Parathyroid adenoma (tissue), 2 donors: ENCODE measurements around the gene FOXJ3.

Source experiments
- H2AFZ ChIP-seq: fragments of 300-600 bp; sonication (generic); one replicate; pipeline ENCODE4 v1.7.0; 2017; ENCODE audit warnings: antibody characterized with exemption, mild to moderate bottlenecking
- H3K27ac ChIP-seq: fragments of 300-600 bp; sonication (generic); one replicate; pipeline ENCODE4 v1.7.0; 2017
- H3K27me3 ChIP-seq: fragments of 300-600 bp; sonication (generic); one replicate; pipeline ENCODE4 v1.7.0; 2017; ENCODE audit warnings: low read length; ENCODE audit not compliant: control insufficient read depth, insufficient read depth
- H3K36me3 ChIP-seq: fragments of 300-600 bp; sonication (generic); one replicate; pipeline ENCODE4 v1.7.0; 2017; ENCODE audit warnings: low read length; ENCODE audit not compliant: control insufficient read depth, insufficient read depth
- H3K4me1 ChIP-seq: fragments of 300-600 bp; sonication (generic); one replicate; pipeline ENCODE4 v1.7.0; 2017; ENCODE audit warnings: control low read depth
- H3K4me2 ChIP-seq: fragments of 300-600 bp; sonication (generic); one replicate; pipeline ENCODE4 v1.7.0; 2017; ENCODE audit warnings: low read length
- H3K4me3 ChIP-seq: fragments of 300-600 bp; sonication (generic); one replicate; pipeline ENCODE4 v1.7.0; 2017; ENCODE audit warnings: low read depth, low read length
- H3K79me2 ChIP-seq: fragments of 300-600 bp; sonication (generic); one replicate; pipeline ENCODE4 v1.7.0; 2017; ENCODE audit warnings: control low read depth
- H3K9ac ChIP-seq: fragments of 300-600 bp; sonication (generic); one replicate; pipeline ENCODE4 v1.7.0; 2017; ENCODE audit warnings: mild to moderate bottlenecking
- H3K9me3 ChIP-seq: fragments of 300-600 bp; sonication (generic); one replicate; pipeline ENCODE4 v1.7.0; 2017; ENCODE audit warnings: low read length; ENCODE audit not compliant: control insufficient read depth
- TF ChIP-seq, protein P1 (sequence below): fragments of 300-600 bp; sonication (generic); IDR thresholded peaks from one replicate; pipeline ENCODE4 v1.7.0; 2017; ENCODE audit warnings: antibody characterized with exemption, mild to moderate bottlenecking
- donor health status: primary hyperparathyroidism.

Gene FOXJ3

DNA sequence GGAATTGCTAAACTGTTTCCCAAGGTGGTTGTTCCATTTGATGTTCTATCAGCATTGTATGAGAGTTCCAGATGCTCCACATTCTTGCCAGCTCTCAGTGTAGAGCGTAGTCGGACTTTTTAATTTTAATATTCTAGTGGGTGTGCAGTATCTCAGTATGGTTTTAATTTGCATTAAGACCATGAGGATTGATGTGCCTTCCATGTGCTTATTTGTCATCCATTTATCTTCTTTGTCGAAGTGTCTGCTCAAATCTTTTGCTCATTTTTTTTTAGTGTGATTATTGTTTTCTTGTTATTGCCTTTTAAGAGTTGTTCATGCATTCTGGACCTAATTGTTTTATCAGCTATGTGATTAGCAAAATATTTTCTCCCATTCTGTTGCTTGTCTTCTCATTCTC is 195.6 kb downstream of the FOXJ3 start:
- H3K27ac ChIP-seq = no peak overlapping the region
- no peaks in the 10 kb centered on the region for H3K27me3 ChIP-seq
- H3K4me3 ChIP-seq = no peak overlapping the region
- no peaks in the 10 kb centered on the region for H3K36me3 ChIP-seq
- H2AFZ ChIP-seq = no peak overlapping the region
- H3K4me2 ChIP-seq = no peak overlapping the region
- H3K9me3 ChIP-seq = no peaks in the 10 kb centered on the region
- TF ChIP-seq, protein P1, sequence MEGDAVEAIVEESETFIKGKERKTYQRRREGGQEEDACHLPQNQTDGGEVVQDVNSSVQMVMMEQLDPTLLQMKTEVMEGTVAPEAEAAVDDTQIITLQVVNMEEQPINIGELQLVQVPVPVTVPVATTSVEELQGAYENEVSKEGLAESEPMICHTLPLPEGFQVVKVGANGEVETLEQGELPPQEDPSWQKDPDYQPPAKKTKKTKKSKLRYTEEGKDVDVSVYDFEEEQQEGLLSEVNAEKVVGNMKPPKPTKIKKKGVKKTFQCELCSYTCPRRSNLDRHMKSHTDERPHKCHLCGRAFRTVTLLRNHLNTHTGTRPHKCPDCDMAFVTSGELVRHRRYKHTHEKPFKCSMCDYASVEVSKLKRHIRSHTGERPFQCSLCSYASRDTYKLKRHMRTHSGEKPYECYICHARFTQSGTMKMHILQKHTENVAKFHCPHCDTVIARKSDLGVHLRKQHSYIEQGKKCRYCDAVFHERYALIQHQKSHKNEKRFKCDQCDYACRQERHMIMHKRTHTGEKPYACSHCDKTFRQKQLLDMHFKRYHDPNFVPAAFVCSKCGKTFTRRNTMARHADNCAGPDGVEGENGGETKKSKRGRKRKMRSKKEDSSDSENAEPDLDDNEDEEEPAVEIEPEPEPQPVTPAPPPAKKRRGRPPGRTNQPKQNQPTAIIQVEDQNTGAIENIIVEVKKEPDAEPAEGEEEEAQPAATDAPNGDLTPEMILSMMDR = no peak
- no peak overlapping the region for H3K9ac ChIP-seq
- H3K79me2 ChIP-seq = no peaks in the 10 kb centered on the region
- no peaks in the 10 kb centered on the region for H3K4me1 ChIP-seq

DNA sequence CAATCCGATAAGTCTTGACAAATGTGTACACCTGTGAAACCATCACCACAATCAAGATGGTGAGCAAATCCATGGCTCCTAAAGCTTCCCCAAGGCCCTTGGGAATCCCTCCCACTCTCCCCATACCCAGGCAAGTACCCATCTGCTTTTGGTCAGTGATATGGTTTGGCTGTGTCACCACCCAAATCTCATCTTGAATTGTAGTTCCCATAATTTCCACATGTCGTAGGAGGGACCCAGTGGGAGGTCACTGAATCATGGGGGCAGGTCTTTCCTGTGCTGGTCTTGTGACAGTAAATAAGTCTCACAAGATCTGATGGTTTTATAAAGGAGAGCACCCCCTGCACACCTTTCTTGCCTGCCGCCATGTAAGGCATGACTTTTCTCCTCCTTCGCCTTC is 196.4 kb downstream of the FOXJ3 start:
- Histone ChIP-seq H3K9ac (no peak overlapping the region), H3K4me3 (no peak overlapping the region), H3K4me1 (no peaks in the 10 kb centered on the region), H2AFZ (no peak overlapping the region), H3K27ac (no peak overlapping the region), H3K27me3 (no peaks in the 10 kb centered on the region), H3K9me3 (no peaks in the 10 kb centered on the region), H3K79me2 (no peaks in the 10 kb centered on the region), H3K36me3 (no peaks in the 10 kb centered on the region), H3K4me2 (no peak overlapping the region)
- TF ChIP-seq, protein P1 = no peak

DNA sequence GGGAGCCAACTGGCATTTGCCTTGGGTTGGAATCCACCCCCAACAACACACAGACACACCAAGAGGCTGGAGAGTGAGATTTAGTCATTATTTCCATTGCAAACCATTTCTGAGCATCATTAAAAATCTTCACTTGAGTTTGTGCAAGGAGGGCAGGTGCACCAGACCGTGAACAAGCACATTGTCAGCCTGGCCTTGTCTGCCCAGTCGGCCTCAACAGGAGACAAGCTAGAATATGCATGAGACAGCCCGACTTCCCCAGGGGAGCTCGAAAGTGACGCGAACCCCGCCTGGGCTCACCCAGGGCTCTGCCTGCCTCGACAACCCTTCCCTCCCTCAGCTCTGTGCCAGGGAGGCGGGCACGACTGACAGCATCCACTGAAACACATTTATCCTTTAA is 197.3 kb downstream of the FOXJ3 start:
- TF ChIP-seq, protein P1 = no peak
- Histone ChIP-seq H3K4me2 (no peak overlapping the region), H3K4me3 (no peak overlapping the region), H3K9me3 (no peaks in the 10 kb centered on the region), H3K4me1 (no peaks in the 10 kb centered on the region), H3K27ac (no peak overlapping the region), H3K9ac (no peak overlapping the region), H3K79me2 (no peaks in the 10 kb centered on the region), H3K36me3 (no peaks in the 10 kb centered on the region), H3K27me3 (no peaks in the 10 kb centered on the region), H2AFZ (no peak overlapping the region)

DNA sequence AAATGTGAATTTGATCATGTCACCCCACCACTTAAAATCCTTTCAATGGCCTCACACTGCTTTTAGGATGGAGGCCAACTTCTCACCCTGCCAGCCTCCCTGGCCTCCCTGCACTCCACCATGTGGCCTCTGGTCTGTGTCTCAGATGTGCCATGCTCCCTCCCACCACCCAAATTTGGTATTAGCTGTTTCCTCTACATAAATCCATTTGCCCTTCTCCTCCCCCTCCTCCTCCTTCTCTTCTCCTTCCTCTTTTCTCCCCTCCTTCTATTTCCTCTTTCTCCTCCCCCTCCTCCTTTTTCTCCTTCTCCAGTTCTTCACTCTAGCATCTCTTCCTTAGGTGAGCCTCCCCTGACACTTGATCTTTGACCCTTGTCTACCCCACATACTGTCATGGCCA is 198.6 kb downstream of the FOXJ3 start:
- Histone ChIP-seq H3K36me3 (no peaks in the 10 kb centered on the region), H2AFZ (no peak overlapping the region), H3K79me2 (no peaks in the 10 kb centered on the region), H3K9me3 (no peaks in the 10 kb centered on the region), H3K4me1 (no peaks in the 10 kb centered on the region), H3K4me2 (no peak overlapping the region), H3K4me3 (no peak overlapping the region), H3K27me3 (no peaks in the 10 kb centered on the region), H3K27ac (no peak overlapping the region), H3K9ac (no peak overlapping the region)
- TF ChIP-seq, protein P1 = no peak

DNA sequence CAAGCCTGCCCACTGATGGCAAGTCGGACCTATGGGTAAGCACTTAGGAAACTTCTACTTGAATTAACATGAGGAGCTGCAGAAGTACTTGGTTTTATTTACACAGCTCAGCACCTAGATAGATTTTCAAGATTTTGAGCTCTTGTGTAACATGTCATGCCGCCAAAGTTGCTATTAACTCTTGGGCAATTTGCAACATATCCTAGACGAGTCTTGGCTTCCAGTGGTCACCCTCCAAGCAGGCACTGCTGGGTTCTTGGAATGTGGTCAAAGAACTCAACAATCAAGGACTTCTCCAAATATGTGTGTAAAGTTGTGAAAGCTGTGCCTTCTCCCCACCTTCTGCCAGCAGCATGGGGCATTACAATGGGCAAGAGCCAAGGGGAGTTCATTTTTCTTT is 199.6 kb downstream of the FOXJ3 start:
- no peak overlapping the region for H3K27ac ChIP-seq
- H3K4me1 ChIP-seq = no peaks in the 10 kb centered on the region
- no peaks in the 10 kb centered on the region for H3K79me2 ChIP-seq
- no peaks in the 10 kb centered on the region for H3K36me3 ChIP-seq
- H3K4me2 ChIP-seq = no peak overlapping the region
- no peaks in the 10 kb centered on the region for H3K27me3 ChIP-seq
- no peak overlapping the region for H3K4me3 ChIP-seq
- no peaks in the 10 kb centered on the region for H3K9me3 ChIP-seq
- no peak overlapping the region for H2AFZ ChIP-seq
- H3K9ac ChIP-seq = no peak overlapping the region
- TF ChIP-seq, protein P1 = no peak
